CD1c-positive myeloid dendritic cell (primary cell): ENCODE measurements around the gene USP6NL.

Experiments
- DNase-seq: peaks from one replicate; pipeline ENCODE4 v3.0.0-alpha.2; 2016; ENCODE audit errors: extremely low spot score

USP6NL gene

DNA sequence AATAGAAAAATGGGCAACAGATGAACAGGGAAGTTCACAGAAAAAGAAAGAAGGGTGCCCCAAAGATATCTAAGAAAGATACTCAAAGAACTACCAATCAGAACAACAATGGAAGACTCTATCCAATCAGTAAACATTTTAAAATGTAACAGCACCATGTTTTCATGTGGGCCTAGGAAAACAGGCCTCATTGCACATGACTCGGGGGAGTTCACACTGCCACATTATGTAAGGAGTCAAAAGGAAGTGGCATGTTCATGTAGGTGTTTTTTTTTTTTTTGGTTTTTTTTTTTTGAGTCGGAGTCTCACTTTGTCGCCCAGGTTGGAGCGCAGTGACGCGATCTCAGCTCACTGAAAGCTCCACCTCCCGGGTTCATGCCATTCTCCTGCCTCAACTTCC is 132.2 kb downstream of the USP6NL start:
- DNase-seq: no peak

GRCh38 chr10:11478807-11479206 is 132.6 kb downstream of the USP6NL start:
- no peak for DNase-seq

- DNase-seq: no peak
Observed at GRCh38 chr10:11475831-11476434, 135.5 kb downstream of the USP6NL start.

DNA sequence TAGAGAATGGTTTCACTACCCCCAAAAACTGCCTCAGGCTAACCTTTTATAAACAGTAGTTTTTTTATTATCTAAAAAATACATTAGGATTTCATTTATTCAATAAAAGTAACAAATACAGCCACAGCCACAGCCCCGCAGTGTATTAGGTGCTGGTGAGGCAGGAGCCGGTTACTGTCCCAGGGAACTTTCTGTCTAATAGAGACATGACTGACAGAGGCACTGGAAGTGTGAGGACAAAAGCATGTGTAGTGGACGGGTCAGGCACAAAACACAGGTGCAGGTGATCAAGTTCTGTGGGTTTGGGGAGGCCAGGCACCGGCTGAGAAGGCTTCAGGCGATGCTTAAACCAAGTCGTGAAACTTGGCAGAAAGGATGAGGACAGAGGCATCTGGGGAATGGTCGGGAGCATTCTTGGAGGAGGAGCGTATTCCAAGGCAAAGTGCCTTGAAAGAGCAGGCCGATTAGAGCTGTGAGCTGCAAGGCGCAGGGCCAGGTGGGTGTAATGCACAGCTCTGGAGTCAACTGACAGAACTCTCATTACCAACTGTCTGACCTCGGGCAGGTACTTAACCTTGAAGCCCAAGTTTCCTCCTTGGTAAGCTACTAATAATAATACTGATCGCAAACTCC is 138.2 kb downstream of the USP6NL start:
- no peak for DNase-seq

DNA sequence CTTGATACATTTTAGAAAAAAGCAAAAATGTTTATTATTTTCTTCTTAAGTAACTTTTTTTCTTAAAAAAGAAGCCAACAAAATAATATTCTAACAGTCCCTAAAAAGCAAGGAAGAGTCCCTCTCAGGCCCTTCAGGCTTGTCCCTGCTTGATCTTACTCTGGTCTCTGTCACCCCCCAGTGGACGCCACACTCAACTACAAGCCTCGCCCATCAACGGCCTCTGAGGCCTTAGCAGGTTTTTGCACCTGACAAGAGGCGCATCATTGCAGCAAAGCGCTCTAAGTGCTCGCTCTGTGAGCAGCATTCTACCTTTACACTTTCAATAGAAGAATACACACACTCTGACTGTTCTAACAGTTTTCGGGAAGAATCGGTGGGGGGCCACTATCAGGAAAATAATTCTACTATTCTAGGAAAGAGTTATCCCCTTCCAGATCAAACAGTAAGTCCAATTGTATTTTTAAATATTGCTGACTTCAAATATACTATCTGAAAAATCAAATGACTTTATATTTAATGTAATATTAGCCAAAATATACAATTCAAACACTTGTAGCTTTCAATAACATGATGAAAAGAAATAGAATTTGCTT is 139.2 kb downstream of the USP6NL start:
- DNase-seq: peak; percentile 66

DNA sequence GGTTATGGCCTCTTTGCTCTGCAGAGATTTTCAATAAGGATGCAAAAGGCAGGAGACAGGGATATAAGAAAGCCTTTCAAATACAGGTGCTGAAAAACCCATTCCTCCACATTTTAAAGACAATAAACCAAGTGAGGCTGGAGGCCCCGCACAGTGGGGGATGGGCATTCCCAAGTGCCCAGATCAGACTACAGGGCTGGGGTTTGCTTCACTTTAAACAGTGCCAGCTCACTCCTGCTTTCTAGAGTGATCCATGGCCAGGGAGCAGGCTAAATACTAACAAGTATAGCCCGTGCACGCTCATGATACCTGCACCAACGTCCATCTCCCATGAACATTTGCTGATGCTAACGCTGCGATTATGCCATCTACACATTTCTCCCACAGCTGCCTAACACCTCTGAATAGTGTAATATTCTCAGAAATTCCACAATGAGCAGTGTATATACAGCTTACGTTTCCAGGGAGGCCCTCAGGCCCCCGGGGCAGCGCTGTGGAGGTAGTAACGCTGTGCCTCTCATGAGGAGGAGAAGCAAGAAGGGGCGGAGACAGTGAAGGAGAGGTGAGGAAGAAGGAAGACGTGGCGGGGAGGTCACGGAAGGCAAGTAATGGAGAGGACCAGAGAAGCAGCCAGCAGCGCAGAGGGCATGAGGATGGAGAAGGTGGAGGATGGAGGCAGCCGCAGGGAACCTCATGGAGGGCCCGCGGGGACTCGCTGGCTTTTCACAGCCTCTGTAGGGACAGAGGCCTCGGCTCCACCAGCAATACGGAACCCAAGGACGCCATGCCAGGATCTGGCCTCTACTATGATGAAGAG is 141.7 kb downstream of the USP6NL start:
- no peak for DNase-seq

DNA sequence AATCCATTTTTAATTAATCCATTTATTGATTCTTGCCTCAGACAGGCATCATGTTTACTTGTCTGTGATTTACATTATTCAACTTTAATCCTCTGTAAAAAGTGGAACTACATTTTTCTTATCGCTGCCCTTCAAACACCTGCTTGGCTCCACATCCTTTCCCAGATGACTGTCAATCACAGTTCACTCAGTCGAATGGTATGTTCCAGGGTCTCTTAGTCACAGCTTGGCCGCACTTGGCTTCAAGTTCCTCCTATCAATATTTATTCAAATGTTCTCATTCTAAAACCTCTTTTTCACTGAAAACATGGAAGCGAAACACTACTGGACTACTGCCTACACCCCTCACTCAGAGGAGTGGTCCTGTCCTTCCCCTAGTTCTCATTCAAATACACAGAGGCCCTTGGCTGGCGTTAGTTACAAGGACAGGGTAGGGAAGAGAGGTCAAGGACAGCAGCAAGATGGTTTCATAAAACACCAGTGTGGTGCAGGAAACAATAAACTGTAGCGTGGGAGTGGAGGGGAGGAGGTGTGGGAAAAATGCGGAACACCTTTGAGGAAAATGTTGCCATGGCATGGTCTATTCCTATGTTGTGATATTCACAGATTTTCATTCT is 143.2 kb downstream of the USP6NL start:
- DNase-seq: no peak

- no peak for DNase-seq
Observed at GRCh38 chr10:11465406-11465805, 146.0 kb downstream of the USP6NL start.

- DNase-seq: no peak
Observed at GRCh38 chr10:11463111-11463510, 148.3 kb downstream of the USP6NL start.

DNA sequence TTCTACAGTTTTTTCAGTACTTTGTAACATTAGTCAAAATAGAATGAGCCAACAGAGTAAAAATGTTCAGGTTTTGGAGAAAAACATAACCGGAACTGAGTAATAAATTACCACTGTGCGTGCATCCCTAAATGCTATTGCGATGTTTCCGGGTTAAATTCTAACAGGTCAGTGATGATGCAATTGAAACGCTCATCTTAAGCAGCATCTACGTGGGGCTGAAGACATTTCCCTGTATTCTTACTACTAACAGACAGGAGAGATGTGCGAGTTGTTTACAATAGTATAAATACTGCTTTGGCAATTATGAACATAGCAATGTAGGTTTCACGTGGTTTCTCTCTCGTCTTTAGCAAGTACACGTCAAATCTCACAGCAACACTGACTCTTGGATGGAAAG is 149.4 kb downstream of the USP6NL start:
- no peak for DNase-seq

GRCh38 chr10:11457336-11457735 is 154.1 kb downstream of the USP6NL start:
- no peak for DNase-seq

- DNase-seq: no peak
Observed at GRCh38 chr10:11454958-11455566, 156.4 kb downstream of the USP6NL start.

DNA sequence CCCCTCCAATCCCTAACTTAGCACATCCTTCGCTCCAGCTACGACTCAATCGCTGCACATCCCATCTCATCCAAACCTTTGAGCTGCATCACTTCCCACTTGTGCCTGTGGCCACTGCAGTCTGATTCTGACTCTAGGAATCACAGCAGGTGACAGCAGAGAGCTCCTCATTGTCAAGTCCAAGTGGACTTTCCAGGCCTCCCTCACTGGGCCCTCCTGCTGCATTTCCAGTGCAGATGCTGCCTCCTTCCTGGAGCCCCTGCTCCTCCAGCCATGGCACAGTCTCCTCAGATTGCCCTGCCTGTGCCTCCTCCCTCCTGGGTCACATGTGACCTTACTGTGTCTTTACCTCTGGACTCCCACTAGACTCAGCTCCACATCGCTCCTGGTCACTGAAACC is 157.3 kb downstream of the USP6NL start:
- DNase-seq: no peak

- DNase-seq: no peak
Observed at GRCh38 chr10:11451640-11452260, 159.7 kb downstream of the USP6NL start.

DNA sequence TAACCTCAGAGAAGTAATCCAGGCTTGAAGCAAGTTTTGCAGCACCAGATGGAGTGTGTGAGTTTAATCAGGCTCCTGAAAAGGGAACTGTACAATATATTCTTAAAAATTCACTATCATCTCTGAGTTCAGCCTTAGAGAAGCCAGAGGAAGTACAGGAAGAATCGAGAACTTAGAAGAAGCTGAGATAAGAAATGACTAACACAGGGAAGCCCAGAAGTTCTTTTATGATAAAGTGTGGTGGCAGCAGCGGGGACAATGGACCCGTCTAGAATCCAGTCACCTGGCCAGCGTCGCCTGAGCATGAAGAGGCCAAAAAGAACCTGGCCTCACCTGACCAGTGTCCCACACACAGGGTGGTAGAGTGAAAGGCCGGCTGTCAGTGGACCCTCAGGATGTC is 161.0 kb downstream of the USP6NL start:
- no peak for DNase-seq

- no peak for DNase-seq
Observed at GRCh38 chr10:11449761-11450160, 161.7 kb downstream of the USP6NL start.

DNA sequence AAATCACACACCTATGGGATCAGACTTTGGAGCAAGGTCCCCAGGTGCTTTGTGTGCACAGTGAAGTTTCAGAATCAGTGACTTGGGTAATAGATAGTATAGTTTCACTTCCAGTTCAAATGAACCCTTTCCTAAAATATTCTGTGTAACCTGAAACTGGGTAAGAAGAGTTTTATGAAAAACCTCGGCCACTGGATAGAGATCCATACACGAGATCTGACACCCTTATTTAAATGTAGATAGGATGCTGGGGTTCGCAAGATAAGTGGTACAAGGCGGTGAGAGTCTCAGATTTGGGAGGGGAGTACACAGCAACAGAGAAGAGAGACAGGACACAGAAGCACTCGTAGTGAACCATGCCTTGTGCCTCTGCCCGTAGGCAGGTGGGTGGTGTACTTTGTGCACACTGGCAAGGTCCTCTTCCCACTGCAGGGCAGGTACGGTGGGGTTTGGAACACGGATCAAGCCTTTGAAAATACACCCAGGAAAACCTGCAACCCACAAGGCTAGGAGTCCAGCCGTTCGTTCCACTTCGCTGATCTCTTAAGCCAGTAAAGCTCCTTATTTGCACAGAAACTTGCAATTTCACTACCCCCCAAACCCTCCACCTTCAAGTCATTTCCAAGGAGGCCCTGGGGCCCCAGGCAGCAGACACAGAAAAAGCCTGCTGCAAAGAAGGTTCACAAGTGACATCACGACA is 162.8 kb downstream of the USP6NL start:
- DNase-seq: no peak

- DNase-seq: no peak
Observed at GRCh38 chr10:11448190-11448544, 163.3 kb downstream of the USP6NL start.

- DNase-seq: no peak
Observed at GRCh38 chr10:11447586-11447985, 163.9 kb downstream of the USP6NL start.

DNA sequence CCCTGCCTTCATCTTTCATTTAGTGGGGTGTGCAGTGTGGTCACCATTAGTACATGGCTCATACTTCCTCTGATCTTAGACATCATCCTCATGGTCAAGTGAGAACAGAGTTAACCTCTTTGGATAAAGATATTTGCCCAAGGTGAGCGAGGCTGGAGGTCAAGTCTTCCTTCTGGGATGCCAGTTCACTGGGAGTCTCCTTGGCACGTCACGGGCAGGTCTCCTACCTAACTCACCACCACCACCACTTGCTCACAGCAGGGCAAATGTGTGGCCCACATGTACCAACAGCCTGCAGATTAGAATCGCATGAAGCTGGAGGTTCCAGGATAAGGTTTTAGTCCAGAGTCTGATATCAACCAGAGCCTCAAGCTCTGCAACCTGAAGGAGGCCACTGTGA is 164.6 kb downstream of the USP6NL start:
- DNase-seq: no peak

DNA sequence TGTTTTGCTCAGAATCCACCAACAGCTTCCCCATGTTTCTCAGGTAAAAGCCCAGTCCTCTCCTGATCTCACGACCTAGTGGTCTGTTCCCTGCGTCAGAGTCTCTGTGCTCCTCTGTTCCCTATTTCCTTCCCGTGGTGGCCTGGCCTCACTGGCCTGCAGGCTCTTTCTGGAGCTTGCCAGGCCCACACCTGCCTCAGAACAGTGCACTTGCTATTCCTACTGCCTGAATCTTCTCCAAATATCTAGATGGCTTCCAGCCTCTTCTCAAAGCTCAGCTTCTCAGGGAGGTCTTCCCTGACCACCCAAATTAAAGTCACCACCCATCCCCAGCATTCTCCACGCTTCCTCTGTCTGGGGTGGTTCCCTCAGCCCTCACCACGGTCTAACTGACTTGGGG is 165.3 kb downstream of the USP6NL start:
- no peak for DNase-seq
